ENCODE results near the gene PSMC3.

The PSMC3 gene

DNA sequence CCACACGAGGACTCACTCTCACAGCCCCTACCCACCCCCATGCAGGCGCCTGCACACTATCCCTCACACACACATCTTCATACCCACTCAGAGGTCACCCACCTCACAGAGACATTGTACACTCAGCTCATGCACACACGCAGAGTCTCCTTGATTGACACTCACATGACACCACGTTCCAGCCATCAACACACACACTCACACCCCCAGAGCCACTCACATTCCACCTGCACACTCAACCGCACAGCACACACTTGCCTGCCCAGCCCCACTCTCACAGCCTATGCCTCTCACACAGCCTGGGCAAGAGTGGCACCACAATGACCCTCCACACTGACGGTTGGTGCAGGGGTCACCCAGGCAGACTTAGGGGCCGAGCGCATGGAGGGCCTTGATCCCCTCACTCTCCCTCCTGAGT is 50.1 kb downstream of the PSMC3 start:
- no peak for DNase-seq (ENCODE audit: low read depth)

DNA sequence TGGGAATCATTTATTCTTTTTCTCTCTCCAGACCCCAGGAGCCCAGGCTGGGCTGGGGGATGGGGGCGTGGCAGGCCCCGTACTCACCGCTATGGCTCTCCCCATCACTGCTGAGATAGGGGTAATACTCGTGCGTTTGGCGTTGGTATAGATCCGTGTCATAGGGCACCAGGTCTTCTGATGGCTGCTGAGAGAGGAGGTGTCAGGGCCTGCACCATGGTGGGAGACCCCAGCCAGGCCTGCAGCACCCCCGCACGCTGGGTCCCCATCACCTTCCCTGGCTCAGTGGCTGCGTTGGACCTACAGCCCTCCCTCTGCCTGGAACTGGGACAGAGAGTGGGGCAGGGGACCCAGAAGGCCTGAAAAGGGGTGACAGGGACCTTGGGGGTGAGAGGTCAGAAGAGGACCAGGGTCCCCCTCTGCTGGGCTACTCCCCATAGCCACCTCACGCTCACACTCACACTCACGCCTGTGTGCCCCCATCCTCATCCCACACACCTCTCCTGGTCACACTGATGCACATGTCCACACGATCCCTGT is 50.6 kb downstream of the PSMC3 start:
- DNase-seq (ENCODE audit: low read depth): no peak

DNA sequence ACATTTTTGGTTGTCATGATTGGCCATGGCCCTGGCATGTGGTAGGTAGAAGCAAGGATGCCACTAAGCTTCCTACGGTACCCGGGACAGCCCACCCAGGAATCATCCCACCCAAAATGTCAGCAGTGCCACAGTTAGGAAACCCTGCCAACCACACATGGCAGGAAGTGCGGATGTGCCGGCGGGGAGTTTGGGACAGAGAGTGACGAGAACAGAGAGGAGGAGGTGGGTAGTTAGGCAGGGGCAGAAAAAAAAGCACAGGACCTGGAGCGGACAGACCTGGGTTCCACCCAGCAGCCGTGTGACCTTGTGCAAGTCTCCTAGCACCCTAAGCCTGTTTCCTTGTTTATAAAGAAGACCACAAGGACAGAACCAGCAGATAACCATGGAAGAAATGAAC is 51.2 kb downstream of the PSMC3 start:
- no peak for DNase-seq (ENCODE audit: low read depth)

DNA sequence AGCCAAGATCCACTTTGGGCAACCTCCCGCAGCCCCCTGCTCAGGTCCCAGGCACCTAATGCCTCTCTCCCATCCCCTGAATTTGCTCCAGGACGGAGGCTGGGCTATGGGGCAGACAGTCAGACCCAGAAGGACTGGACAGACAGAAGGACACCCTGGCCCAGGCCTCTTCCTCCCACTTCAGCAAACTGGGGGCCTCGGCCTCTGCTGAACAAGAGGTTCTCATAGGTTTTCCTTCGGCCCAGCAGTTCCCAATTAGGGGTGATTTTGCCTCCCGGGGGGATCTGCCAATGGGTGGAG is 51.6 kb downstream of the PSMC3 start:
- no peak for DNase-seq (ENCODE audit: low read depth)

DNA sequence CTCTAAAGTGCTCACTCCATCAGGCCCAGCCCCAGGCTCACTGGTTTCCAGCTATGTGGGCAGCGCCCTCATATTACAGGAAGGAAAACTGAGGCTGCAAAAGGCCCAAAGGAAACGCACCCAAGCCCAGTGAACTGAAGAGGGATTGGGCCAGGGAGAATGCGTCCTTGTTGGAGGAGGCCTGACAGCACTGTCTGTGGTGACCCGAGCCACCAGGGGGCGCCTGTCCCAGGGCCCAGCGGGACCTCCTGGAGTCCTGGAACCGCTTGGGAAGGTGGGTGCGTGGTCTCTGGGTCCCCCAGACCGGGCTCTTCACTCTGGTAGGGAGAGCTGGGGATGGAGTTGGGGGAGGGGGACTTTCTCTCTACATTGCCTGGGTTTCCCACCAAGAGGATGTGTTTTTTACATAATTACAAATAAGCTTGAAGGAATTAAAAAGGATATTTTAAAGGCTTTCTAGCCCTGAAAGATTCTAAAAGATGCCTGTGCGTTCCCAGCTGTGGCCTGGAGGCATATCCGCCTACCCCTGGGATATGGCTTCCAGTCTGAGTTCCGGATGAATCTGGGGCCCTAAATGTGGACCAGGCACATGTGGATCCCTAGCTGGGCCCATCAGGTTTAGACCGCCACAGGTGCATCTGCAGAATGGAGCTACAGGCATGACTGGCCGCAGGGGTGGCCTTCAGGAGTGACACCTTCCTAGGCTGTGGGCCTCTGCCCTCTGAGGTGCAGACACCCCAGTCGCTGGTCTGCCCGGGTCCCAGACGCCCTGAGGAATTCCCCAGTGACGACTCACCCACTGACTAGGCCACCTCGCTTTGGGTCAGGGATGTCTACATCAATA is 52.1 kb downstream of the PSMC3 start:
- peak; percentile 44 for DNase-seq (ENCODE audit: low read depth)

DNA sequence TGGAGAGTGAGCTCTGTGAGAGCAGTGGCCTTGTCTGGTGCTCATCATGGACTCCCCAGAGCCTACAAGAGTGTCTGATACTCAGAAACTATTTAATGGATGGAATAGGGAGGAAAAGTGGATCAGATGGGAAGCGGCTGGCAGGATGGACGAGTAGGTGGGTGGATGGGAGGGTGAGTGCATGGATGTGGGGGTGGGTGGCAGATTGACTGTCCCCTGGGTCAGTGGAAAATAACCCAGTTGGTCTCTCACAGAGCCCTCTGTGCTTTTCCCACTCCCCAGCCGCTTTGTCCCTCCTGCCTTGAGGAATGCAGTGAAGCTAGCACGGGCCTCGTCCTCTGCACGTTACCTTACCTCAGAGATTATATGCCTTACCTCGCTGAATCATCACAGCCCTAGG is 53.8 kb downstream of the PSMC3 start:
- no peak for DNase-seq (ENCODE audit: low read depth)

DNA sequence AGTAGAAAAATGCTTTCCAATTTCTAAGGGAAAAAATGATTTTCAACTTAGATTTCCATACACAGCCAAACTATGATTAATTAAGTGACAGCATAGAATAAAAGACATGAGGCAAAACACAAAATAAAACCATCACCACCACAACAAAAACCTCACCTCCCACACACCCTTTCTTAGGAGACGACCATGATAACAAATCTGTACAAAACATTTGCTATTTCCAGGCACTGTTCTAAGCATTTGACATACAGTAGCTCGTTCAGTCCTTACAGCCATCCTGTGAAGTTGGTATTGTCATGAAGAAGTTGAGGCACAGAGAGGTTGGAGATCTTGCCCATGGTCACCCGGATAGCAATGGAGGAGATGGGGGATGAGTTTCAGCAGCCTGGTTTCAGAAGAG is 56.6 kb downstream of the PSMC3 start:
- DNase-seq (ENCODE audit: low read depth): no peak
